HG03521 (cell line): ENCODE measurements around the gene CTSL.
"Not testable (repeated sequence)": the region's sequence is repeated elsewhere in the genome, so short reads cannot be mapped to it uniquely, and the experiment has no call there.

Source experiments
- ATAC-seq: cut with Tn5 transposase; IDR thresholded peaks from one replicate; pipeline ENCODE4 v1.9.1; 2021; ENCODE audit warnings: mild to moderate bottlenecking, moderate library complexity; ENCODE audit not compliant: unreplicated experiment

CTSL gene

GRCh38 chr9:87751868-87752267 lies 25.9 kb downstream of the CTSL start:
- ATAC-seq = no peak

DNA sequence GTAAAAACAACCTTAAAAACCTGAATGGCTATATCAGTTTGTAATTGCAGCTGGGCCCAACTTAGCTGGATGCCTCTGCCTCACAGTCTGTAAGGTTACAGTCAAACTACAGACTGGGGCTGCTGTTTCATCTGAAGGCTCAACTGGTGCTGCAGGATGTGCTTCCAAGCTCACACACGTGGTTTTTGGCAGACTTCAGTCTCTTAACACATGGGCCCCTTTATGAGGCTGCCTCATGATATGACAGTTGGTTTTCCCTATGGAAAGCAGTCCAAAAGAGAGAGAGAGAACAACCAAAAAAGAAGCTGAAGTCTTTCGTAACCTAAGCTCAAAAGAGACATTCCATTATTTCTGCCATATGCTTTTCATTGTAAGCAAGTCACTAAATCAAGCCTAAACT lies 27.4 kb downstream of the CTSL start:
- no peak for ATAC-seq

GRCh38 chr9:87758330-87758729 lies 32.4 kb downstream of the CTSL start:
- not testable (repeated sequence) for ATAC-seq

DNA sequence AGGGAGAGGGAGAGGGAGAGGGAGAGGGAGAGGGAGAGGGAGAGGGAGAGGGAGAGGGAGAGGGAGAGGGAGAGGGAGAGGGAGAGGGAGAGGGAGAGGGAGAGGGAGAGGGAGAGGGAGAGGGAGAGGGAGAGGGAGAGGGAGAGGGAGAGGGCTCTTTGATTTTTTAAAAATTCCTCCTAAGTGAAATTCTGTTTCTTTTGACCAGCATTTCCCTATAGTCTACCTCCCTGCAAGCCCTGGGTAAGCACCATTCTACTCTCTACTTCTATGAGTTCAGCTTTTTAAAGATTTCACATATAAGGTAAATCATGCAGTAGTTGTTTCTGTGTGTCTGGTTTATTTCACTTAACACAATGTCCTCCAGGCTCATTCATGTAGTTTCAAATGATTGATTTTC lies 34.1 kb downstream of the CTSL start:
- ATAC-seq = not testable (repeated sequence)

GRCh38 chr9:87760529-87760928 lies 34.6 kb downstream of the CTSL start:
- ATAC-seq = no peak

DNA sequence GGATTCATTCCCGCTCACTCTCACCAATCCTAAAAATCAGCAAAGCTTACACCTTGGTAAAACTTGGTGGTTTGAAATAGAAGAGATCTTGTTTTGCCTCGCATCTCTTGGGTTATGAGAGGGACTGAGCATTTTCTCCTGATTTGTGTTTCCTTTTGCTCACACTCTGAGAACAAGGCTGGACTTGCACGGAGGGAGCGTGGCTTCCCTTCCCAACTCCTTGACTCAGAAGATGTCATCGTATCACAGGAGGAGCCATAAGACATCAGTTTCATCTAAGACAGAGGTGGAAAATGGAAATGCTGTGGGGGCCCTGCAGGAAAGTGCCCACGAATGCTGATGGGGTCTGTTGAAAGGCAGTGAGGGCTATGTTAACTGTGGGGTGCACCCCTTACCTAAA lies 37.4 kb downstream of the CTSL start:
- no peak for ATAC-seq

DNA sequence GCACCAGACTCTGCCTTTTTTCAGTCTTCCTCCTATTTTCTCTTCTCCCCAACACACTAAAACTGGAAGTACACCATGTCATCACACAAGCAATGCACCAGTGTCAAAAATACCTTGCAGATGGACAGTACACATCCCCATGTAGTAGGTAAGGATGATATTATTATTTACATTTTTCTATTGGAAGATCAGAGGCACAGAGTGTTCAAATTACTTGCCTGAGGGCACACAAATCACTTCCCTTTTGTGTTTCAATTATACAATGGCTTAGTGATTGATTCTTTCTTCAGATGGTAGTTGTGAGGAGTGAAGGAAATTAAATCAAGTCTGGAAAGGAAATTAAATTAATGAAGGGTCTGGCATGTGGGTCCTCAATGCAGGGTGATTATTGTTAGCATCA lies 39.6 kb downstream of the CTSL start:
- ATAC-seq = no peak

GRCh38 chr9:87766697-87767096 lies 40.8 kb downstream of the CTSL start:
- no peak for ATAC-seq

DNA sequence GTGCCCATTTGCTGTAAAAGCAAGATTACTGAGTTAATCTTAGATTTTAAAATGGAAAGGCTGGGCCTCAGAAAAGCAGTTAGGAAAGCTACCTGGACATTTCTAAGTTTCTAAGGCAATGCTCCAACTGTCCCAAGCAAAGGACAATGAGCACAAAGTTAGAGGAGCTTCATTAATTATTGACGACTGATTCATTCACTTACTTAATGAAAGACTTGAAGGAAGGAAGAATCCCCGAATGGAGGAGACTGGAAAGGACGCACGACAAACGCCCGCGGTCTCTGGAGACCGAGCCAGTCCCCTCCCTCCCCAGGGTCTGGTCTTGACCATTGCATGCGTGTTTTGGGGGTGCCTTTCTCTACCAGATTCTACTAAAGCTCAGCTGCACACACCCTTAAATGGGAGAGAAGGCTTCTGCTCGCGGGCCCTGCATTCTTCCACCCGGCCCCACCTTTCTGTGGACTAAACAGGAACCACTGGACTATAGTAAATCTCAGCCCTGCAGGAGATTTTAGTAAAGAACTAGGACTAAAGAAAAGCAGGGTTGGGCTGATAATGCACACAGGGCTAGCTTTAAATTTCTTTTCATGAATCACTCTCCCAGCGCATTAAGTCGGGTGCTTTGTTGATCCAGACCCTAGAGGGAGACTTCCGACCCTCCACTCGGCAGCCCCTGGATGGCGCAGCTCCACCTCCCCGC lies 44.8 kb downstream of the CTSL start:
- no peak for ATAC-seq

GRCh38 chr9:87771316-87772006 lies 45.5 kb downstream of the CTSL start:
- no peak for ATAC-seq

DNA sequence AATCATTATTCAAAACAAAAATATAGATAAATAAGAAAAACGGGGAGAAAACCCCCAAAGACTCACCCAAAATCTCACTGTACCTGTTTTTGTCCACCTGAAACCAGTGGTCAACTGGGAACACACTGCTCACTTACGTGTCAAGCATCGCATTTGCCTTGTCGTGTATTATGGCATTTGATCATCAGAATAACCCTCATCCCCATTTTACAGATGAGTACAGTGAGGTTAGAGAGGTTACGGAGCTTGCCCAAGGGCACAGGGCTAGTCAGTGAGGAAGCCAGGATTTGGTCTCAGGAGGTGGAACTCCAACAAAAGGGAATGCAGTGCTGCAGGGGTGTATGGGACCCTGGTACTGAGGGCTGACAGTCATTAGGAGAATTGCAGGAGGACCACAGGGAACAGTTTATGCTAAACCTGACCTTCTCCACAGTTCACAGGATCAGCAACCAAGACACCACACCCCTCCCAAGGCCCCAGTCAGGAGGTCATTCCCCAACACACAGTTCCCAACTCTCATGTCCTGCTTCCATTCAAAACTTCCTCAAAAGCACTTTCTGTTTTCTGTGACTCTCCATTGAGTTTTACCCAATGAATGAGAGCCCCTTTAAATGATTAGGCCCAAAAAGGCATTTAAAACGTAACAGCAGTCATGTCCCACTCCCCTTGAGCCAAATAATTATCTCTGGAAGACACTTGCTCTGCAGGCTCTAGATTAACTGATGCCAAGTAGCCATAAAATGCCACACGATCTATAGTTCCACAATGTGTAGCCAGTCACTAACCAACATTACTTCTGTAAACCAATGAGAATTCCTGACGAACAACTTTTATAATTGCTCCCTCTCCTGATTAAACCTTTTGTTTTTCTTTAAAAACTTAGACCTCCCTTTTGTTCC lies 50.8 kb downstream of the CTSL start:
- ATAC-seq = no peak

DNA sequence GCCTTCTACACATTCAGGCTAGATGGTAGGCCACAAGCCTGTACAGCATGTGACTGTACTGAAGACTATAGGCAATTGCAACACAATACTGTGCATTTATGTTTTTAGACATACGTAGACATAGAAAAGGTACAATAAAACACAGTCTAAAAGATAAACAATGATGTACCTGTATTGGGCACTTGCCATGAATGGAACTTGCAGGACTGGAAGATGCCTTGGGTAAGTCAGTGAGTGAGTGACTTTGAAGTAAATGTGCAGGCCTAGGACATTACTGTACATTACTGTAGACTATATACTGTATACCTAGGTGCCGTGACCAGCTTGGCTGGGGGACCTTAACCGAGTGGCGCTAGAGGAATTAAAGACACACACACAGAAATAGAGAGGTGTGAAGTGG lies 53.1 kb downstream of the CTSL start:
- ATAC-seq = no peak
